GM12872 (cell line): Measurements from ENCODE around the gene PAQR5.

Experiments used
- CTCF ChIP-seq: IDR thresholded peaks from 3 replicates; pipeline ENCODE4 v1.5.1; 2011; ENCODE audit warnings: low read depth, mild to moderate bottlenecking, low read length, moderate library complexity; ENCODE audit not compliant: insufficient read depth

Gene PAQR5

GRCh38 chr15:69385831-69386230 is 87.1 kb downstream of the PAQR5 start:
- TF ChIP-seq CTCF, result no peak

GRCh38 chr15:69386284-69386683 is 87.6 kb downstream of the PAQR5 start:
- TF ChIP-seq CTCF, result no peak

GRCh38 chr15:69388260-69388705 is 89.6 kb downstream of the PAQR5 start:
- no peak for TF ChIP-seq CTCF

GRCh38 chr15:69389426-69389825 is 90.7 kb downstream of the PAQR5 start:
- no peak for TF ChIP-seq CTCF

- no peak for TF ChIP-seq CTCF
Measured at GRCh38 chr15:69390575-69390974, 91.9 kb downstream of the PAQR5 start.

GRCh38 chr15:69391046-69391757 is 92.5 kb downstream of the PAQR5 start:
- TF ChIP-seq CTCF, result no peak

- no peak for TF ChIP-seq CTCF
Measured at GRCh38 chr15:69392352-69392751, 93.6 kb downstream of the PAQR5 start.
